PC-9 (cell line): ENCODE data around the gene USP10.

Source experiments
- EZH2 ChIP-seq: fragments of 200-600 bp; sonication (generic); IDR thresholded peaks from 2 replicates; pipeline ENCODE4 v1.8.0; 2017; ENCODE audit warnings: antibody characterized with exemption, low read depth
- TF ChIP-seq, protein P1 (sequence below): fragments of 200-600 bp; sonication (generic); conservative IDR thresholded peaks from 2 replicates; pipeline ENCODE4 v1.6.1; 2017; ENCODE audit warnings: mixed run types, antibody characterized with exemption, mild to moderate bottlenecking, moderate library complexity

DNA sequence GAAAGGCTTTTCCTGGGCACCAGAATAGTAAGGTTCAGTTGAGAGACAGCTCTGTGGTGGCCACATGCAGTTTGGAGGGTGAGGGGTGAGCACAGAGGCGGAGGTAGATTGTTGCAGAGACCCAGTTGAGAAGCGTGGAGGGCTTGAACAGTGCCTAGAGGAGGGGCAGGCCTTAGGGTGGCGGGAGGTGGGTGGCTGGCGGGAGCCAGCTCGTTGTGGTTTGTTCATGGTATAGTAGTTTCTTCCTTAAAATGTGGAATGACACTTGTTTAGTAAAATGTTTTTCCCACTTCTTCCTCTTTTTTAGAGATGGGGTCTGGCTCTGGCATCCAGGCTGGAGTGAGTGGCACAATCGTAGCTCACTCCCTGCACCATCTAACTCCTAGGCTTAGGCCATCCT, 14.2 kb downstream of the USP10 start:
- TF ChIP-seq, protein P1, sequence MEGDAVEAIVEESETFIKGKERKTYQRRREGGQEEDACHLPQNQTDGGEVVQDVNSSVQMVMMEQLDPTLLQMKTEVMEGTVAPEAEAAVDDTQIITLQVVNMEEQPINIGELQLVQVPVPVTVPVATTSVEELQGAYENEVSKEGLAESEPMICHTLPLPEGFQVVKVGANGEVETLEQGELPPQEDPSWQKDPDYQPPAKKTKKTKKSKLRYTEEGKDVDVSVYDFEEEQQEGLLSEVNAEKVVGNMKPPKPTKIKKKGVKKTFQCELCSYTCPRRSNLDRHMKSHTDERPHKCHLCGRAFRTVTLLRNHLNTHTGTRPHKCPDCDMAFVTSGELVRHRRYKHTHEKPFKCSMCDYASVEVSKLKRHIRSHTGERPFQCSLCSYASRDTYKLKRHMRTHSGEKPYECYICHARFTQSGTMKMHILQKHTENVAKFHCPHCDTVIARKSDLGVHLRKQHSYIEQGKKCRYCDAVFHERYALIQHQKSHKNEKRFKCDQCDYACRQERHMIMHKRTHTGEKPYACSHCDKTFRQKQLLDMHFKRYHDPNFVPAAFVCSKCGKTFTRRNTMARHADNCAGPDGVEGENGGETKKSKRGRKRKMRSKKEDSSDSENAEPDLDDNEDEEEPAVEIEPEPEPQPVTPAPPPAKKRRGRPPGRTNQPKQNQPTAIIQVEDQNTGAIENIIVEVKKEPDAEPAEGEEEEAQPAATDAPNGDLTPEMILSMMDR, result no peak
- TF ChIP-seq EZH2, result no peak
